Tibial nerve (tissue), 4 donors: ENCODE data around the gene STUM. TPM values are rescaled to one million over a fixed set of nuclear protein-coding genes. Genes with fewer than 3 reads are reported as not detected.
A peak's percentile ranks its signal among the peaks of the same experiment; 100 is the strongest.

Source experiments
- DNase-seq, 2 donors: peaks; one replicate each; pipeline ENCODE4 v3.0.0-alpha.2; 2019; ENCODE audit warnings: low spot score in 2 of 2
- H3K27ac ChIP-seq, 4 donors: fragments of 200-600 bp; sonication (generic) in 3 of 4; one replicate each; pipeline ENCODE4 v1.5.1; 2017 to 2019; ENCODE audit warnings: mild to moderate bottlenecking in 1 of 4
- H3K27me3 ChIP-seq, 2 donors: fragments of 200-600 bp; sonication (generic) in 1 of 2; one replicate each; pipeline versions ENCODE4 v1.5.1 to v1.6.0; 2017 to 2019
- H3K36me3 ChIP-seq, 3 donors: fragments of 200-600 bp; sonication (generic); one replicate each; pipeline ENCODE4 v1.5.1; 2018 to 2019
- H3K4me1 ChIP-seq, 4 donors: fragments of 200-600 bp; sonication (generic) in 3 of 4; one replicate each; pipeline ENCODE4 v1.5.1; 2017 to 2019
- H3K4me3 ChIP-seq, 4 donors: fragments of 200-600 bp; sonication (generic) in 3 of 4; one replicate each; pipeline ENCODE4 v1.5.1; 2017 to 2019; ENCODE audit warnings: mild to moderate bottlenecking in 1 of 4, moderate library complexity in 1 of 4
- H3K9me3 ChIP-seq, 4 donors: fragments of 200-600 bp; sonication (generic) in 3 of 4; one replicate each; pipeline ENCODE4 v1.5.1; 2017 to 2019
- CTCF ChIP-seq, 5 experiments: fragments of 200-600 bp in 3 of 5; fragments of 450-650 bp in 2 of 5; sonication (generic) in 3 of 5; IDR thresholded peaks; one replicate each; pipeline ENCODE4 v1.5.1; 2016 to 2019; ENCODE audit warnings: antibody characterized with exemption in 5 of 5, mild to moderate bottlenecking in 3 of 5, moderate library complexity in 2 of 5
- EP300 ChIP-seq, 2 donors: sonication (generic); formaldehyde crosslinking; IDR thresholded peaks; one replicate each; pipeline ENCODE4 v1.6.1; 2017; ENCODE audit warnings: antibody characterized with exemption in 2 of 2, mild to moderate bottlenecking in 1 of 2
- POLR2A ChIP-seq, 2 donors: fragments of 450-650 bp; IDR thresholded peaks; one replicate each; pipeline ENCODE4 v1.6.1; 2017; ENCODE audit warnings: antibody characterized with exemption in 2 of 2, mild to moderate bottlenecking in 2 of 2, moderate library complexity in 2 of 2
- WGBS, 2 donors: methylation state at CpG; one replicate each; pipeline ENCODE4 v1.1.5; 2018; 5-methylcytosine and 5-hydroxymethylcytosine counted together
- total RNA-seq, 4 donors: library from RNA; depleted of rRNA; stranded (reverse); fragments of >200 nt; gene quantifications; one replicate each; pipeline ENCODE4 v1.1.0, GENCODE V29; 2016

The STUM gene
- total RNA-seq, 4 donors from 2014 or later = 4.8 to 7.5 (median 6.9) TPM

- Histone ChIP-seq H3K27me3 (no peaks in the 10 kb centered on the region), H3K27ac (no peak overlapping the region), H3K36me3 (no peaks in the 10 kb centered on the region), H3K4me3 (no peak overlapping the region), H3K9me3 (peaks cover 0 to 8% (median 0%) of the 10 kb centered on the region in 4 donors), H3K4me1 (peaks cover 0 to 3% (median 0%) of the 10 kb centered on the region in 4 donors)
- DNase-seq = no peak
- WGBS, 2 donors = 72 to 73% methylated on average over 13 of the region's 13 CpGs
- no peak for TF ChIP-seq EP300 (IDR thresholded peaks at IDR 0.05)
- no peak for TF ChIP-seq CTCF (IDR thresholded peaks at IDR 0.05)
- TF ChIP-seq POLR2A (IDR thresholded peaks at IDR 0.05) = no peak
These were observed 28.6 kb upstream of the STUM start for GRCh38 chr1:226519716-226520598.

- no peak overlapping the region for H3K4me3 ChIP-seq
- 75 to 81% methylated on average over 9 of the region's 9 CpGs for WGBS, 2 donors
- no peak for DNase-seq
- peaks cover 0 to 9% (median 0%) of the 10 kb centered on the region in 4 donors for H3K4me1 ChIP-seq
- peaks cover 0 to 9% (median 0%) of the 10 kb centered on the region in 4 donors for H3K9me3 ChIP-seq
- H3K27ac ChIP-seq = no peak overlapping the region
- H3K36me3 ChIP-seq = no peaks in the 10 kb centered on the region
- TF ChIP-seq EP300 (IDR thresholded peaks at IDR 0.05) (no peak), CTCF (IDR thresholded peaks at IDR 0.05) (no peak), POLR2A (IDR thresholded peaks at IDR 0.05) (no peak)
- H3K27me3 ChIP-seq = no peaks in the 10 kb centered on the region
These were observed 27.8 kb upstream of the STUM start for GRCh38 chr1:226520640-226521355.

GRCh38 chr1:226523646-226524406, 24.7 kb upstream of the STUM start:
- peak overlapping the region in 1 of 4 donors; percentile 41 for H3K27ac ChIP-seq

GRCh38 chr1:226524547-226524946, 24.0 kb upstream of the STUM start:
- DNase-seq = no peak
- H3K4me3 ChIP-seq = no peak overlapping the region
- H3K36me3 ChIP-seq = no peaks in the 10 kb centered on the region
- peaks cover 0 to 9% (median 0%) of the 10 kb centered on the region in 4 donors for H3K4me1 ChIP-seq
- TF ChIP-seq POLR2A (IDR thresholded peaks at IDR 0.05) (no peak), EP300 (IDR thresholded peaks at IDR 0.05) (no peak), CTCF (IDR thresholded peaks at IDR 0.05) (no peak)
- H3K27me3 ChIP-seq = no peaks in the 10 kb centered on the region
- no peak overlapping the region for H3K27ac ChIP-seq
- H3K9me3 ChIP-seq = peaks cover 0 to 16% (median 0%) of the 10 kb centered on the region in 4 donors

More at GRCh38 chr1:226523646-226524406, 24.7 kb upstream of the STUM start:
- 75 to 86% methylated on average over 8 of the region's 8 CpGs for WGBS, 2 donors
- Histone ChIP-seq H3K9me3 (peaks cover 0 to 16% (median 0%) of the 10 kb centered on the region in 4 donors), H3K4me1 (peaks cover 0 to 9% (median 0%) of the 10 kb centered on the region in 4 donors), H3K4me3 (no peak overlapping the region), H3K36me3 (no peaks in the 10 kb centered on the region), H3K27me3 (no peaks in the 10 kb centered on the region)
- TF ChIP-seq EP300 (IDR thresholded peaks at IDR 0.05) = peak in 1 of 2 donors; percentile 26
- no peak for TF ChIP-seq POLR2A (IDR thresholded peaks at IDR 0.05)
- DNase-seq = no peak

- WGBS, 2 donors = 57 to 78% methylated on average over 3 of the region's 3 CpGs
- peak in 1 of 2 donors; percentile 54 for DNase-seq
- H3K4me3 ChIP-seq = no peak overlapping the region
- H3K27me3 ChIP-seq = no peaks in the 10 kb centered on the region
- H3K9me3 ChIP-seq = peaks cover 0 to 16% (median 0%) of the 10 kb centered on the region in 4 donors
- TF ChIP-seq POLR2A (IDR thresholded peaks at IDR 0.05) (no peak), EP300 (IDR thresholded peaks at IDR 0.05) (peak in 1 of 2 donors; percentile 69)
- H3K36me3 ChIP-seq = no peaks in the 10 kb centered on the region
- H3K4me1 ChIP-seq = peaks cover 0 to 7% (median 0%) of the 10 kb centered on the region in 4 donors
- peak overlapping the region in 1 of 4 donors; percentile 26 for H3K27ac ChIP-seq
These were observed 22.8 kb upstream of the STUM start for GRCh38 chr1:226525750-226526149.
